ENCODE results near the gene SNRPA1.
A peak's percentile ranks its signal among the peaks of the same experiment; 100 is the strongest.

Gene SNRPA1

DNA sequence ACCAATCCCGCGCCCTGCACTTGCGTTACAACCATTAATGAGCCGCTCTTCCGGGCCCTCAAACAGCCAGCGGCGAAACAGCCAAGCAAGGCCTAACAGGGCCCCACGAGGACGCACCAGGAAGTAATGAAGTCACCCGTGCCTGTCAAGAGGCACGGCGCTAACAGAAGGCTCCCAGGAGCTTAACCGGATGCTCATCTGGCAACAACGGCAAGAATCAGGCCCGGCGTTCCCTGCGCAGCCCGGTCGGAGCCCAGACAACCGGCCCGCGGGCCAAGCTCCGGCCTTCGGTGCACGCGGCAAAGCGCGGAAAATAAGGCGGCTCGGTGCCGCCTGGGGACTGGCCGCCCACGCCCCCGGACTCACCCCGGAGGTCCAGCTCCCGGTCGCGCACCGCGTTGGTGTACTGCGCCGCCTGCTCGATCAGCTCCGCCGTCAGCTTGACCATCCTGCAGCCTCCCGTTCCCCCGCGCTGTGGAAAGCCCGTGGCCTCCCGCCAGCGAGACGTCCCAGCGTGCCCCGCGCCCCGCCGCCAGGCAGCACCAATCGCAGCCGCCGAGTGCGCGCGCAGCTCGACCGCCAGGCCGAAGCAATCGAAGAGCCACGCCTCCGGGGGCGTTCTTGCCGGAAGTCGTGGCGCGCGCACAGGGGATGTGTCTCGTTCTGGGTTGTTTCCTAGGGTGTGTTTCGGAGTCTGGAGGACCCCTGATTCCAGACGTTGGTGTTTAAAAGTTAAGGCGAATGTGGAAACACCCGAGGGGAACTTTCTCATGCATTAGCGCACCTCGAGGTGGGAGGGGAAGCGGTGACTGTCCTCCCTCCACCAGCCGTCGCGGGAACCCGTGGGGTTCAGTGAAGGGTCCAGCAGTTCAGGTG lies at the start of gene SNRPA1:
Gene SNRPA1 (minus strand): TSS at position 518 of the 876 bp plus-strand sequence. CDS start 70 bp downstream, at position 448.
- peak; percentile 98 for DNase-seq

- DNase-seq, result no peak
Observed at GRCh38 chr15:101342056-101342455, 47.0 kb upstream of the SNRPA1 start.

DNA sequence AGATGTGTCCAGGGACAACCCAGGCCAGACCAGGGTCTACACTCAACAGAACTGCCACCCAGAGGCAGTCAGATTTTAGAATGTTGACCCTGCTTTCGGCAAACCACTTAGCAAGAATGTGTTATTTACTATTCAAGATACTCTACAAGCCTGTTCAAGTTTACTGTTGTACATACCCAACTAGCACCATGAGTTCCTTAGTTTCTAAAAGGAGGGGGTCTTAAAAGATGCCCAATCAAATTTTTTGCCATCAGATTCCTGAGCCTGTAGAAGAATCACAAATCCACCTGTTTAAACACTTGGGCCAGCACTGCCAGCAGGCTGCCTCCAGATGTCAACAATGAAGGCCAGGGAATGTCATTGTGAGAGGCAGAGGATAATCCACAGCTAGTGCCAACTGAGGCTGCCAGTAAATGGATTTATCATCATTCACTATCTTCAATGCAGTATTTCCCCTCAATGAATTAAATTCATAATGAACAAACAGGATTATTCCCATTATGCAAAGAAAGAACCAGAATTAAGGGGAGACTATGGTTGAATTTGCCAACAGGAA lies 43.5 kb upstream of the SNRPA1 start:
- no peak for DNase-seq

GRCh38 chr15:101337976-101338375 lies 42.9 kb upstream of the SNRPA1 start:
- no peak for DNase-seq

DNA sequence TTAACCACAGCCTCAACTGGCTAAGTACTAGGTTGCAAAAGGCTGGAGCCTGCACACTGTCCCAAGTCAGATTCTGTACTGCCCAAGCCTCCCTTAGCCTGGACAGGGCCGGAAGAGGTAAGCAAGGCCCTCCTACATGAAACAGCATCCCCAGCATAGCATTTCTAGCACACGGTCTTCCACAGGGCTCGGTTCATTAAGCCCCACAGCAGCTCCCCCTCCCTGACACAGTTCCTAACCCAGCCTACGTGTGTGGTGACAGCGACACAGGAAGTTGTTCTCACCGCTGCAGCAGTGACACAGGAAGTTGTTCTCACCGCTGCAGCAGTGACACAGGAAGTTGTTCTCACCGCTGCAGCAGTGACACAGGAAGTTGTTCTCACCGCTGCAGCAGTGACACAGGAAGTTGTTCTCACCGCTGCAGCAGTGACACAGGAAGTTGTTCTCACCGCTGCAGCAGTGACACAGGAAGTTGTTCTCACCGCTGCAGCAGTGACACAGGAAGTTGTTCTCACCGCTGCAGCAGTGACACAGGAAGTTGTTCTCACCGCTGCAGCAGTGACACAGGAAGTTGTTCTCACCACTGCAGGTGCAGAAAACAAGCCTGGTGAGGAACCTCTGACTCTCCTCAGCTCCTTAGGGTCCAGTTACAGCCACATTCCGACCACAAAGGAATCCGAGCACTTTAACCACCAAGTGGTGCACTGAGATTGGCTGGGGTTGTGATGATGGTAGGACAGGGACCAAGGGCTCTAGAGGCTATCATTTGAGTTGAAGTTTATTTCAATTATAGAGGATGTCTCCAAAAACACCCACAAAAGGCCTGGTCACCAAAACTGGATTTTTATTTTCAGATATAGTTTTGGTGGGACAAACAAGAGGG lies 39.1 kb upstream of the SNRPA1 start:
- DNase-seq, result peak; percentile 40

GRCh38 chr15:101332061-101332467 lies 37.0 kb upstream of the SNRPA1 start:
- DNase-seq, result no peak

DNA sequence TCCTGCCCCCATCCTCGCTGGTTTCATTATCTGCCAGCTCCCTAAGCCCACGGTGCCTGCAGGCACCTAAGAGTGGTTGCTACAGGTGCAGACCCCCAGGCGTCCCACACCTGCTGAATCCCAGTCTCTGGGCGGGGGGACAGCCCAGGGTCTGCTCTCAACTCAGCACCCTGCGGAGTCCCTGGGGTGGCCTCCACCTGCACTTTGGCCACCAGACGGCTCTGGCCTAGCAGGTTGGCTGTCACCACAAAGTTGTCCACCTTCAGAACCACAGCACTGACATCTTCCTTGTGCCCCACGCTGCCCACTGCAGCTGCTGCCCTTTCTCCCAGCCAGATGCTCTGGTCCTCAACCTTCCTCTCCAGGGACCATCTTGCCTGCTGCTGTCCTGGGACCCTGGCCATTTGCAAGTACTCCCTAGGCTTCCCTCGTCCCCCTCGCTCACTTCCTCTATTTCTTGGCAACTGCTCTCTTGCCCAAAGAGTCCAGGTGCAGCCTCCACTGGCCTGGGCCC lies 34.9 kb upstream of the SNRPA1 start:
- DNase-seq, result no peak

GRCh38 chr15:101329309-101329863 lies 34.3 kb upstream of the SNRPA1 start:
- no peak for DNase-seq

DNA sequence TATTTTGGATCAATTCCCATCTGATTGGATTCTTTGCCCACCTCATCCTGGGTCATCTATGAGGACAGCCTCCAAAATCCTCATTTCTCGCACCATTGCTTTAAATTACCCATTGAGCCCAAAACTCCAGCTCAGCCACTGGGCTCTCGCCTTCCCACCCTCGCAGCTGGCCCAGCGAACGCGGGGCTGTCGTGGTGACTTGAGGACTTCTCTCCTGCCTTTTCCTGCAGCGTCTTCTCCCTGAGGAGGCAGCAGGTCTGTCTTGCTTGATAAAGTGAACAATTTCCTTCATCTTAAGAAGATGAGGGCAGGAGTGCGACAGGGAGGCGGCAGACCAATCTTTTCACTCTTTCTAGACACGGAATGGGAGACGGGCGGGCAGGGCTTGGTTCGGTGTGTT lies 33.0 kb upstream of the SNRPA1 start:
- DNase-seq, result no peak

DNA sequence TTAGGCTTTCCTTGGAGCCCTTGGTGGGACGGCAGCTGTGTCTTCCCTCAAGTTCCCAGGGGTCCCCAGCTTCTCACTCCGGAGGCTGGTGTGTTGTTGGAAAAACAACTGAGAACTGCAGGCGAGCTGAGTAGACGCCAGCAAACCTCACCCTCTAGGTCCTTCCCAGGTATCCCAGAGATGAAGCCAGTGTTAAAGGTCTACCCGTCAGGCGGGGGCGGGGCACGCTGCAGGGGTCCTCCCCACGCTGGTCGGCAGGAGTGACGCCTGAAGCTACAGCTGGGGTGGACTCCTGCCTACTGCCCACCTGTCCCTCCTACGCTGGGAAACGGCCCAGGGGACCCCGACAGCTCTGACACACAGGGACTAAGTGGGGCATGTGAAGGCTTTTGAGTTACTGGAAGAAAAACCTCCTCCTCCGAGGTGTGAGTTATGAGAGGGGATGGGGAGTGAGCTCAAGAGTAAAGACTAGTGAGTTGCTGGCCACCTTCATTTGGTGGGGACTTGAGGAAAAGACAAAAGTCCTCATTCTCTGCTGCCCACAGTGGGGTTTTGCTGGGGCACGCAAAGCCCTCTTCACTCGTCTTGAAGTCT lies 32.2 kb upstream of the SNRPA1 start:
- no peak for DNase-seq

- no peak for DNase-seq
Observed at GRCh38 chr15:101326462-101327146, 31.6 kb upstream of the SNRPA1 start.

DNA sequence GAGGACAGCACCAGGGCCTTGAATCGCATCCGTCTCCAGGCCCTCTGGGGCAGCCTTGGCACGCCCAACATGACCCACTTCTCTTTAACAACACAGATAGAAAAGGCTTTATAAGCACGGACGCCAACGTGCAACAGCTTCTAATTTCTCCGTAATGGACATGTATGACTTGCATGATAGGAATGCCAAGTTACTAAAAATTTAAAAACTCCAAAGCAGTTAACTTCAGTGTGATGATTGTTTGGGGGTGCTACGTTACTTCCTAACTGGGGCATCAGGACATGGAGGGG lies 30.9 kb upstream of the SNRPA1 start:
- no peak for DNase-seq

GRCh38 chr15:101325263-101326025 lies 30.4 kb upstream of the SNRPA1 start:
- DNase-seq, result no peak

DNA sequence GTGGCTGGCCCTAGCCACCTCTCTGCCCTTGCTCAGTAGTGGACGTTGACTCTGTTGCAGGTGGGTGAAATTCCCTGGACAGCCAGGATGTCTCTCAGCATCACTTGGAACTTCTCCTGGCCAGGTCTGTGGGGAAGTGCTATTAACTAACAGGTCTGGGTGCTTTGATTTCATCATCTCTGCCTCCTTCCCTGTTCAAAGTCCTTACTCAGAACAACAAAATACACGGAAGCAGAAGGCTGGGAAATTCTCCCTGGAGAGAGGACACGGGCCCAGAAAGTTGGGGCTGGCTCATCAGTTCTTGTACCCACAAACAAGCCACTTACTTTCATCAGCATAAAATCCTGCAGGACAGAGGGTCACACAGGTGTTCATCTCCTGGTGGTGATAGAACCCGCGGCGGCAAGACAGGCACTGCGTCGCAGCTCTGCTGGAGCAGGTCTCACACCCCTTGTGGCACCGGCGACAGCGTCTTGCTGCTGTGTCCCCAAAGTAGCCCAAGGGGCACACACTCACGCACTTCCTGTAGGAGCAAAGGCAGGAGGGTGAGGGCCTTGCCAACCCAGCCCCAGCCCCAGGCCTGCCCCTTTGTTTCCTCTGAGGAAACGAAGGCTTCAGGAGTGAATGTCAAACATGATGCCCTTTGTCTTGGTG lies 29.6 kb upstream of the SNRPA1 start:
- no peak for DNase-seq

- no peak for DNase-seq
Observed at GRCh38 chr15:101323793-101324523, 28.9 kb upstream of the SNRPA1 start.

DNA sequence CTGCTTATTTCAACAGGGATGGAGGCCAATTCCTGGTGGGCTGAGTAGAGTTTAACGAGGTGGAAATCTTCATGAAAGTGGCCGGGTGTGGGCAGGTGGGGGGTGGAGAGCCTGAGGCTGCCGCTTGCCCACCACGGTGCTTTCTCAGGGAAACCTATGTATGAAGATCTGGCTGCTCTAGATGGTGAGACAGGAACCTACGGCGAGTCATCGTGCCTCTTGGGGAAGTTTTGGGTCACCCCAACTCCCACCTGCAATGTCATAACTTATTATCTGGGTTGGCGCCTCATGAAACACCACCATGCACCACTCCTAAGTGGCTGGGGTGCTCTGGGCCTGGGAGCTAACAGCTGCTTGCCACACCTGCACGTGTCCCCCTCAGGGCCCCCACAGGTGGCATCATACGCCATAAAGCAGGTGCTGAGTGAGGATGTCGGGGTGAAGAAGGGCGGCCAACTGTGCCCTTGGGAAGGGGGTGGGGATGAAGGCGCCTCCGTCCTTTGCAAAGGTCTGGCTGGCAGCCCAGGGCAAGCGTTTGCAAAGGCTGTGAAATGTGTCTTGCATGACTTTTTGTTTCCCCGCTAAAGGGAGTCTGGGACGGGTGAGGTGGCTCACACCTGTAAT lies 27.9 kb upstream of the SNRPA1 start:
- no peak for DNase-seq

DNA sequence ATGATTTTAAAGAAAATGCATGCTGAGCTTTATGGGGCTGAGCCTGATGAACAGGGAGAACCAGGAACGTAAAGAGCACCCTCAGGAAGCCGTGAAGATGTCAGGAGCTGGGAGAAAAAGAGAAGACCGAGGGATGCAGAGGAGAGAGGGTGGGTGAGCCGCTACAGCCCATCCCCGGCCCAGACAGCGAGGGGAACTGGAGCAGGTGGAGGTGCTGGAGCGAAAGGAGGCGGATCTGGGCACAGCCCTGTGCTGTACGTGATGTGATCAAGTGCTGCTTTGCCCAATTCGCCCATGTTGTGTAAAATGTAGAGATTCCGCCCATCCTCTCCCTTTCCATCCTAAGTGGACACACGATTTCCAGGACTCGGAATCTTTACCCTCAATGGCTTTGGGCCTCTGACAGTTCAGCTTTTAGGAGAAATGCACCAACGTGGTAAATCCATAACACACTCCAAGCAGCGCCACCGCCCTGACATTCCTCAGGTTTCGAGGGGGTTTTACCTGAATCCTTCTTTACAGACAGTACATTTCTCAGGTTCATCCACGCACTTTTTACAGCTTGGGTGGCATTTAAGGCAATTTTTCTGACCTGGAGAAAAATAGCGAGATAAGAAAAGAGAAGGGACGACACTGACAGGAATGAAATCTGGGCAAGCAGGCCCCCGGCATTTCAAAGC lies 27.1 kb upstream of the SNRPA1 start:
- DNase-seq, result no peak

DNA sequence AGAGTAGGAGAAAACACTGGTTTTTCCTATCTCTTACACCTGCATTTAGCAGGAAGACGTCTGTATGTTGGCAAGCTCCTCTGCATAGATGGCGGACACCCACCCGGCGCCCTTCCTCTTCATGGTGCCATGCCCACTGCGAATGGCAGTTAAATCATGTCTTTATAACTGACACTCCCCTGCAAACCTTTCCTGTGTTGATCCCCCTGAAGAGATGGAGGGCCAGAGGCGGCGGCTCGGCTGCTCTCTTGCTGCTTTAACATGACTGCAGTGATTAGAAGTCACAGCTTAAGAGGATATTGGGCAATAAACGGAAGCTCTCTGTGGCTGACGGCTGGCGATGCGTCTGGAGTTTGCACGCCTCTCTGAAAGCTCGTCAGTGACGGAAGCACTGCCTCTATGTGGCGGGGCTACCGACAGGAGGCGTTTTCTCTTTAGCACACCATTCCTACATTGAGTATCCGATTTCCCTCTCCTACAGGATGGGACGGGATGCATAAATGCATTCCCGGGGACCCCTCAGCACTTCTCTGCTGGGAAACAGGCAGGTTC lies 25.5 kb upstream of the SNRPA1 start:
- peak; percentile 69 for DNase-seq

GRCh38 chr15:101318839-101319238 lies 23.8 kb upstream of the SNRPA1 start:
- DNase-seq, result no peak
